HPDE6-E6E7 (cell line): ENCODE measurements around the gene NDUFS7.
"Not testable (repeated sequence)": the region's sequence is repeated elsewhere in the genome, so short reads cannot be mapped to it uniquely, and the experiment has no call there.

Experiments
- DNase-seq: peaks from one replicate; pipeline ENCODE4 v3.0.0; 2011; ENCODE audit warnings: missing footprints; ENCODE audit errors: extremely low spot score

Gene NDUFS7

GRCh38 chr19:1417681-1418495 is 34.2 kb downstream of the NDUFS7 start:
- no peak for DNase-seq

GRCh38 chr19:1418496-1418775 is 34.7 kb downstream of the NDUFS7 start:
- DNase-seq = no peak

- no peak for DNase-seq
These were observed 35.4 kb downstream of the NDUFS7 start for GRCh38 chr19:1418951-1419738.

GRCh38 chr19:1420085-1420484 is 36.4 kb downstream of the NDUFS7 start:
- DNase-seq = not testable (repeated sequence)

GRCh38 chr19:1420590-1420989 is 36.9 kb downstream of the NDUFS7 start:
- no peak for DNase-seq

- DNase-seq = no peak
These were observed 37.7 kb downstream of the NDUFS7 start for GRCh38 chr19:1421218-1421957.

GRCh38 chr19:1421958-1422305 is 38.2 kb downstream of the NDUFS7 start:
- no peak for DNase-seq

GRCh38 chr19:1422360-1422759 is 38.7 kb downstream of the NDUFS7 start:
- DNase-seq = no peak

GRCh38 chr19:1422943-1423342 is 39.2 kb downstream of the NDUFS7 start:
- DNase-seq = no peak

- no peak for DNase-seq
These were observed 39.9 kb downstream of the NDUFS7 start for GRCh38 chr19:1423436-1424191.

- DNase-seq = no peak
These were observed 40.7 kb downstream of the NDUFS7 start for GRCh38 chr19:1424192-1424955.

GRCh38 chr19:1425102-1425837 is 41.6 kb downstream of the NDUFS7 start:
- no peak for DNase-seq

GRCh38 chr19:1425902-1426301 is 42.2 kb downstream of the NDUFS7 start:
- no peak for DNase-seq

- no peak for DNase-seq
These were observed 43.0 kb downstream of the NDUFS7 start for GRCh38 chr19:1426736-1427135.

GRCh38 chr19:1427221-1427920 is 43.7 kb downstream of the NDUFS7 start:
- no peak for DNase-seq

GRCh38 chr19:1428738-1429391 is 45.2 kb downstream of the NDUFS7 start:
- DNase-seq = no peak

- DNase-seq = no peak
These were observed 46.0 kb downstream of the NDUFS7 start for GRCh38 chr19:1429750-1430149.

- no peak for DNase-seq
These were observed 46.5 kb downstream of the NDUFS7 start for GRCh38 chr19:1430246-1430645.

- DNase-seq = no peak
These were observed 48.2 kb downstream of the NDUFS7 start for GRCh38 chr19:1431759-1432506.
